GM19025 (cell line): ENCODE data around the gene F7.
"Not testable (repeated sequence)": the region's sequence is repeated elsewhere in the genome, so short reads cannot be mapped to it uniquely, and the experiment has no call there.

Experiments
- ATAC-seq: cut with Tn5 transposase; IDR thresholded peaks from one replicate; pipeline ENCODE4 v1.9.1; 2021; ENCODE audit warnings: mild to moderate bottlenecking, low read depth, moderate library complexity; ENCODE audit not compliant: unreplicated experiment

The F7 gene

DNA sequence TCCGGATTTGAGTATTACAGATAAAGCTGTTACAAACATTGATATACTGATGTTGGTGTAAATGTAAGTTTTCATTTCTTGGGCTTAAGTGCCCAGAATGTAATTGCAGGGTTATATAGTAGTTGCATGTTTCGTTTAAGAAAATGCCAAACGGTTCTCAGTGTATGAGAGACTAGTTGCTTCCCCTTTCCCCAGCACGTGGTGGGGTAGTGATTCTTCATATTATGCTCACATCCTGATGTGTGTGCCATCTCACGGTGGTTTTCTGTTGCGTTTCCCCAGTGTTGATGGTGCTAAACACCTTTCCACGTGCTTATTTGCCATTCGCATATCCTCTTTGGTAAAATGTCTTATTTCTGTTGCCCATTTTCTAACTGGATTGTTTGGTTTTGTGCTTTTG is 34.7 kb upstream of the F7 start:
- no peak for ATAC-seq

- no peak for ATAC-seq
These were observed 33.2 kb upstream of the F7 start for GRCh38 chr13:113072376-113072775.

DNA sequence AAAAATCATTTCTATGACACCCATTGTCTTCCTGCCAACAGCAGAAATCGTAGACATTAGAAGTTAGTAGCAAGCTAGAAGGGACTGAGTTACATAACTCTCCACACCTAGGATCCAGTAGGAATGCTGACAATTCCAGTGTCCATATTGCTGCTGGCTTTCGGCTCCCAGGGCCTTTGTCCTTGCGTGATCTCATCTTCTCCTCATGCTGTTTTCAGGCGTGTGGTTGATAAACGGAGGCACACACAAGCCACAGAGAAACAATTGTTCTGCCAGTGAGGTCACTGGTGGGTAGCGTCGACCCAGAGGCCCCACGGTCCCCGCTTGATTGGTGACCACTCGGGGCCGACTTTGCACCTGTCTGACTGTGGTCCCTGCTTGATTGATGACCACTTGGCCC is 31.6 kb upstream of the F7 start:
- no peak for ATAC-seq

GRCh38 chr13:113074401-113074800 is 31.2 kb upstream of the F7 start:
- no peak for ATAC-seq

GRCh38 chr13:113074876-113075275 is 30.7 kb upstream of the F7 start:
- no peak for ATAC-seq

- no peak for ATAC-seq
These were observed 29.9 kb upstream of the F7 start for GRCh38 chr13:113075711-113076110.

DNA sequence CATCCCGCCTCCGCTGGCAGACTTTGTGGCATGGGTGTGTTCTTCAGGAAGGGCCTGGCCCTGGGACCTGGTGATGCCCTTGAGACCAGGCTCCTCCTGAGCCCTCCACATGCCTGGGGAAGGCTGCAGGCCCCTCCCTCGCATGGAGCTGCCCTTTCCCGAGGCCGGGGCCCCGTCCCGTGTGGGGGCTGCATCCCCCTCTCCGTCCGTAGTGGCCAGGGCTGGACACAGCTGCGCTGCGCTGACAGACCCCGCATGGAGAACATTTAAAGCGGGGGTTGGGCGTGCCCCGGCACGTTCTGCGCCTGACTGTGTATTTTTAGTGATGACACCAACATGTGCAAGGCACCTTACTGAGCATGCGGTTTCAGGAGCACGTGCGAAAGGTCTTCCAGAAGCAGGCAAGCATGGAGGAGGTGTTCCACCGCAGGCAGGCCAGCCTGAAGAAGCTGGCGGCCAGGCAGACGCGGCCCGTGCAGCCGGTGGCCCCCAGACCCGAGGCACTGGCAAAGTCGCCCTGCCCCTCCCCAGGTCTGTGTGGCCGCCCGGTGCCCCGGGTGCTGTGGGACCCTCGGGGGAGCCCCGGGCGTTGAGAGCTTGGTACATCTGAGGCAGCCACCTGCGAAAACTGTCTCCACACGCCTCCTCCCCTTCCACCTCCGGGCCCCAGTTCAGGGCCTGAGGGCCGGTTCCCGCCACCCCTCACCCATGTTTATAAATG is 28.8 kb upstream of the F7 start:
- ATAC-seq, result no peak

DNA sequence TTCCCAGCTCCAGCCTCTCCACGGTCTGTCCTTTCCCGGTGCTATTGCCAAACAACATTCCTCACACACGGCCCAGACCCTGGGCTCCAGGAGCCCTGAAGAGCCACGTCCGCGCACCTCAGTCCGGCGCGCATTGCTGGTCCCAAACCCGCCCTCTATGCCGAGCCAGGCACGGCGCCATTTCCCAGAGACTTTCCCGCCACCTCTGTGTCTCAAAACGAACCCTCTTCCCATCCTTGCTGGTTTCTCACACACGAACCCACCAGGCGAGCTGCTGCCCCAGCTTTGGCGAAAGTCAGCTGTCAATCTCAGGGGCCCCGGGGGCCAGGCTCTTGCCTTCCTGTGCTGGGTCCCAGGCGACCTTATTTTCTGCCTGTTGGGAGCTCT is 28.0 kb upstream of the F7 start:
- no peak for ATAC-seq

GRCh38 chr13:113077953-113078901 is 27.4 kb upstream of the F7 start:
- ATAC-seq, result no peak

- ATAC-seq, result no peak
These were observed 26.4 kb upstream of the F7 start for GRCh38 chr13:113078902-113079780.

- not testable (repeated sequence) for ATAC-seq
These were observed 25.9 kb upstream of the F7 start for GRCh38 chr13:113079781-113080080.

GRCh38 chr13:113080361-113080831 is 25.2 kb upstream of the F7 start:
- ATAC-seq, result no peak

GRCh38 chr13:113080901-113081521 is 24.6 kb upstream of the F7 start:
- no peak for ATAC-seq

GRCh38 chr13:113082198-113083021 is 23.2 kb upstream of the F7 start:
- ATAC-seq, result no peak

- ATAC-seq, result no peak
These were observed 22.6 kb upstream of the F7 start for GRCh38 chr13:113083022-113083373.

DNA sequence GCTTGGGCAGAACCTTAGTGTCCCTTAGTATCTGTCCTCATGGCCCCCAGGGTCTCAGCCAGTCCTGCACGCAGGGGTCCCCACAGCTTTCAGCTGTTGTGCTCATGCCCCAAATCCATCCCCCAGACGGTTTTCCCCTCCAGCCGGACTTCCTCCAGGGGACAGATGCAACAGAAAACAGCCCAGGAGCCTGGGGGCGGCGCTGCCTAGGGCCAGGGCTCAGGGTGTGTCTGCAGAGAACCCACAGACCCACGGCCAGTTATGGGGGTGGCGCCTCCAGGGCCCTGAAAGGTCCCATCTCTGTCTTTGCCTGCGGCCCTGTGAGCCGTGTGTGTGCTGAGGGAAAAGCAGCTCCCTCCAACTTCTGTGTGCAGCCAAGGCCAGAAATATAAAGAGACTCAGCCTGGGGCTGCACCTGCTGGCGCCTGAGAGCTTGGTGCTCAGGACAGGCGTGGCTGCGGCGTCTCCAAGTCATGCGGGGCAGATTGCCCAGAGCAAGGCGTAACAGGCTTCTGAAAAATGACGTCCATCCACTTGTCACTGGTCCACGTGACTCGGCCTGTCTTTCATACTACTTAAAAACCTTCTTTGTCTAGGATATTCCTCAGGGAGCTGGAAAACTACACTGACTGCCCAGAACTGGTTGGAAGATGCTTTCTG is 22.1 kb upstream of the F7 start:
- ATAC-seq, result no peak

DNA sequence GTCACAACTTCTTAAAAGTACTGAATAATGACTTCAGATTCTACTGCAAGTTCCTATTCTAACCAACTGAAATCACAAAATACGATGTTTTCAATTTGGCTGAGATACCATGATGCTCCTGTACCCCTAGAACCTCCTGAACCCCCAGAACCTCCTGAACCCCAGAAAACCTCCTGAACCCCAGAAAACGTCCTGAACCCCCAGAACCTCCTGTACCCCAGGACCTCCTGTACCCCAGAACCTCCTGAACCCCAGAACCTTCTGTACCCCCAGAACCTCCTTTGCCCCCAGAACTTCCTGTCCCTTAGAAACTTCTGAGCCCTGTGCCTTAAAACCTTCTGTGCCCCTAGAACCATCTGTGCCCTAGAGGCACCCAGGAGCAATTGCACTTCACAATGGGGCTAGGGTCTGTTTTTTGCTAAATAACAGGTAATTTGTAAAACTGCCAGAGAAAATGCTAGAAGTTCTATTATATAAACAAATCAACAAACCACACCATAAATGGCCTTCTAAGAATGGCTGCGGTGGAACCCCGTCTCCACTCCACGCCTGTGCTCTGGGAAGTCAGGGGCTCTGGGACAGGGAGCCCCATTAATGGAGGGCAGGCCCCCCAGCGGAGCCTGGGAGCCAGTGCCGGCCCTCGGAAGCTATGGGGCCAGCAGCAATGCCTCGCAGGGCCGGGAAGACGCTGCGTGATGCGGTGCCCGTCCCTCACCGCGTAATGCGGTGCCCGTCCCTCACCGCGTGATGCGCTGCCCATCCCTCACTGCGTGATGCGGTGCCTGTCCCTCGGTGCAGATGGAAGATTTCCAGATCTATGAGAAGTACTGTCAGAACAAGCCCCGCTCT is 21.3 kb upstream of the F7 start:
- no peak for ATAC-seq

GRCh38 chr13:113084943-113085540 is 20.5 kb upstream of the F7 start:
- ATAC-seq, result no peak
